NCI-H748 (cell line): Measurements from ENCODE around the gene ADIPOQ.
"Not testable (repeated sequence)": the region's sequence is repeated elsewhere in the genome, so short reads cannot be mapped to it uniquely, and the experiment has no call there.

Experiments used
- DNase-seq: peaks from one replicate; lab custom pipeline; 2025; ENCODE audit not compliant: unreplicated experiment; lab: John Stamatoyannopoulos, UW

ADIPOQ gene

GRCh38 chr3:186842426-186843038, at the start of gene ADIPOQ:
ADIPOQ (plus strand) TSS chr3:186842710; CDS start chr3:186853059, 10,349 bp downstream.
- DNase-seq = no peak

GRCh38 chr3:186798239-186798874, 44.2 kb upstream of the ADIPOQ start:
- no peak for DNase-seq

DNA sequence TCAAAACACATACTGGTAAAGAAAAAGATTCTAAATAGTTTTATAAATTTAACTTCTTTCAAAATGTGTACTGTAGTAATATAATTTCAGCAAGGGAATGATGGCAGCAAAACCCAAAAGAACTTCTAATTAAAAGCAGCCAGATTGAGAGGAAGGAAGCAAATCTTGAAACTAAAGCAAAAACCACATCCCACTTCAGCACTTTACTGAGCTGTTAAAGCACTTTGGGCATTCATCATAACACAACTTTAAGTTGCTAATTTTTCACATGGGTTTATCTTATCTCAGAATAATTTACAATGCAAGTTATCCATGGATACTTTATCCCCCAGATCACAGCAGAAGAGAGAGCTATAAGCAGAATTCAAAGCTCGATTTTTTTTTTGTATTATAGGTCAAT, 42.2 kb upstream of the ADIPOQ start:
- DNase-seq = no peak

DNA sequence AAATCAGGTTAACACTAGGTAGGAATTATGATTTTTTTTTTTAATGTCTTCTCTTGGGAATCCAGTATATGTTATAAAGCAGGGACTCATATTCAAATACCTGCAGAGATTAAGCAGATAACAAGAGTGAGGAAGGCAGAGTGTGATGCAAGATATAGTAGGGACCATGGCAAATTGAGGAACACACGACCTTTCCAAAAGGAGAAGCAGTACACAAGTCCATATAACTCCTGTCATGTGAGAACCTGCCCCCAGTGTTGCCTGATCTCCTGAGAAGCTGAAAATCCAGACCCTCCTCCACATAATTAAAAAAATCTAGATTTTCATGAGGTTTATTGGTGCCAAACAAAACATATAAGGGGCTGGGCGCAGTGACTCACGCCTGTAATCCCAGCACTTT, 39.8 kb upstream of the ADIPOQ start:
- no peak for DNase-seq

GRCh38 chr3:186803447-186803846, 39.1 kb upstream of the ADIPOQ start:
- not testable (repeated sequence) for DNase-seq

GRCh38 chr3:186806089-186807055, 36.1 kb upstream of the ADIPOQ start, which contains the start of gene RFC4:
RFC4 (minus strand) TSS chr3:186806482; CDS start chr3:186804713, 1,769 bp downstream.
- peak; percentile 87 for DNase-seq

DNA sequence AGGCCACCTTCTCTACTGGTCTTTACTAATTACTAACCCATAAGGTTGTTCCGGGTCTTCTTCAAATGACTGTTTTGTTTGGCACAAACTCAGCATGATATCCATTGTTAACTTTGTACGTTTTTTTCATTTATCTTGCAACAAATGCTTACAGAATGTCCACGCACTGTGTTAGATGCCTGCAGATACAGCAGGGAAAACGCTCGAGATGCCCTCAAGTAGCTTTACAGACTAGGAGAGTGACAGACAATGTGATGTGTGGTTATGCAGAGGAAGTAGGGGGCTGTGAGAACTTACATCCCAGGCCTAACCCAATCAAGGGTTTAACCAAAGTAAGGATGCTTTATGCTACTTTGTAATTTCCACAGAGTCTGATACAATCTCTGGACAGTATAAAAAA, 35.3 kb upstream of the ADIPOQ start:
- no peak for DNase-seq

DNA sequence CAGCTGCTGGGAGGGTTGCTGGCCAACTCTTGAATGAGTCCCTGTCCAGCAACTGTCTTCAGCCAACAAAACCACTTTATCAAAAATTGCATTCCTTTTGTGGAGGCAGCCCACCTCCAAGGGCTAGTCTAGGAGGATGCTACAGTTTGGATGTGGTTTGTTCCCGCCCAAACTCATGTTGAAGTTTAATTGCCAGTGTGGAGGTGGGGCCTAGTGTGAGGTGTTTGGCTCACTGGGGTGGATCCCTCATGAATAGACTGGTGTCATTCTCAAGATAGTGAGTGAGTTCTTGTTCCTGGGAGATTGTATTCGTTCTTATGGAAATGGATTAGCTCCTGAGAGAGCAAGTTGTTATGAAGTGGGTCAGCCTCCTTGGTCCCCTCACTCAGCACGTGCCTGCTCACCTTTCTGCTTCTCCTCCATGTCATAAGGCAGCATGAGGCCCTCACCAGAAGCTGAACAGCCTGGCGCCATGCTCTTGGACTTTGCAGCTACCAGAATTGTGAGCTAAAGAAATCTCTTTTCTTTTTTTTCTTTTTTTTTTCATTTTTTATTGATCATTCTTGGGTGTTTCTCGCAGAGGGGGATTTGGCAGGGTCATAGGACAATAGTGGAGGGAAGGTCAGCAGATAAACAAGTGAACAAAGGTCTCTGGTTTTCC, 32.0 kb upstream of the ADIPOQ start:
- no peak for DNase-seq

- not testable (repeated sequence) for DNase-seq
Observed at GRCh38 chr3:186811313-186811712, 31.2 kb upstream of the ADIPOQ start.

DNA sequence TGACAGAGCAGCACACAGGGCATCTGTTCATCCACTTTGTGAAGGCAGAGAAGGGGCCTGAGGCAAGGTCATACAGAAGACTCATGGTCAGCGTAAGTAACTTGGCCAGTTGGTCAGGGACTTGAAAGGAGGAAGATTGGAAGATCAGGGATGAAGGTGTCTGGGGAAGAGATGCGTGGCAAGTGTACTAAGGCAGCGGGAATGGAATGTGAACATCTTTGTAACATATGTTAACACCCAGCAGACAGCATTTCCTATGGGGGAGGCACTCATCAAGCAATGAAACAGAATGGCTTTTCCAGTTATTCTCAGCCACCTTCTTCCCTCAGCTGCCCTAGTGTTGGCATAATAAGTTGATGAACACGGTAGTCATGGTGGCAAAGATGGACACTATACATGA, 28.4 kb upstream of the ADIPOQ start:
- DNase-seq = no peak

DNA sequence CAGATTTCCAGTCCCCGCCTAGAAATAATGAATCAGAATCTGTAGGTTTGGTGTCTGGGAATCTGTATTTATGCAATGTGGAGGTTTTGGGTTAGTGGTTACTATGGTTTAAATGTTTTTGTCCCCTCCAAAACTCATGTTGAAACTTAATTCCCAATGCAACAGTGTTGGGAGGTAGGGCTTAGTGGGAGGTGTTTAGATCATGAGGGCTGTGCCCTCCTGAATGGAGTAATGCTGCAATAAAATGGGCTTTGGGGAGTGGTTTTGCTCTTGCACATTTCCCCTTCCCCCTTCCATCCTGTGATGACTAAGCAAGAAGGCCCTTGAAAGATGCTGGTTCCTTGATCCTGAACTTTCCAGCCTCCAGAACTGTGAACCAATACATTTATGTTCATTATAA, 27.1 kb upstream of the ADIPOQ start:
- DNase-seq = no peak

DNA sequence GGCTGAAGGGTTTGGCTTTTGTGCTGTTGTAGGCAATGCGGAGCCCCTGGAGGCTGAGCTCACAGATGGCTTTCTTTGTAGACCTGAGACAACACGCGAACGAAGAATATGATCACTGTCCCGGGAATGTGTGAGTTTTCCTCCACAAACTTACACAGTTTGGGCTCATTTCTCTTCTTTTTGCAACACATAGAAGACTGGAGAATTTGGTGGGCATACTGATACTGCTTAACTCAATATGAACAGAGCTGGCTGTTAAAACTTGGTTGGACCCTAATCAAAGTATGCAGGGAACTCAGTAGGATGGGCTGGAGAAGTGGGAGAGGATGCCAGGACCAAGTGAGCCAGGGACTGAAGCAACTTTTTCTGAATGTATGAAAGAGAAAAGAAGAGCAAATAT, 24.0 kb upstream of the ADIPOQ start:
- DNase-seq = no peak

- DNase-seq = no peak
Observed at GRCh38 chr3:186818956-186819355, 23.6 kb upstream of the ADIPOQ start.

DNA sequence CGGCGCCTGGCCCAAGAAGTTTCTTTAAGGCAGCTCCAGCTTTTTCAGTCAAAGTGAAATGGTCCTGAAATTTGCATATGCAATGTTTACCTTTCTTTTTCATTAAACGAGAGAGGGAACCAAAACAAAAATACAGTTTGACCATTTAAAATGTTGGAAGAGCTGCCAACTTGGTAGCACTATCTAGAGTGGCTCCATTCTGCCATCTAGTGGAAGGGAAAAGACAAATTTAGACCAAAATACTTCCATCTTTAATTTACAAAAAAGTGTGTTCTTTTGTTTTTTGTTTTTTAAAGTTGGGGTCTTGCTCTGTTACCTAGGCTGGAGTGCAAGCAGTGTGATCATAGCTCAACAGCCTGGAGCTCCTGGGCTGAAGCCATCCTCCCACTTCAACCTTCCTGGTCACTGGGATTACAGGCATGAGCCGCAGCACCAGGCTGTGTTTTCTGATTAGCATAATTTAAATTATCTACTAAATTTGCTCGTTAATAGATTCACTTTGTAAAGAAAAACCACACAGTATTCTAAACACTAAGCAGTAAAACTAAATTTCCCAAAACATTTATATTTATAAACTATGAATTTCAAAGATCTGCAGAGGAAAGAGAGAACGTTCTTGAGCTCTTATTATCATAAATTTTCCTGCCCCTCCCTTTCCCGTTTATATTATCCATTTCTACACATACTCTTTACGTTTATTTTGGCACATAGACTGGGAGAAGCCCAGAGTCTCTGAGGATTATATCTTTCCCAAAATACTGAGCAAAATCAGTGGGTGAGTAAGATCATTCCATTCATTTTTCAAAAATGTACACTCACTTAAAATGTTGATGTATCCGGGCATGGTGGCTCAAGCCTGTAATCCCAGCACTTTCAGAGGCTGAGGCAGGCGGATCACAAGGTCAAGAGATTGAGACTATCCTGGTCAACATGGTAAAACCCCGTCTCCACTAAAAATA, 20.8 kb upstream of the ADIPOQ start:
- DNase-seq = peak; percentile 48

DNA sequence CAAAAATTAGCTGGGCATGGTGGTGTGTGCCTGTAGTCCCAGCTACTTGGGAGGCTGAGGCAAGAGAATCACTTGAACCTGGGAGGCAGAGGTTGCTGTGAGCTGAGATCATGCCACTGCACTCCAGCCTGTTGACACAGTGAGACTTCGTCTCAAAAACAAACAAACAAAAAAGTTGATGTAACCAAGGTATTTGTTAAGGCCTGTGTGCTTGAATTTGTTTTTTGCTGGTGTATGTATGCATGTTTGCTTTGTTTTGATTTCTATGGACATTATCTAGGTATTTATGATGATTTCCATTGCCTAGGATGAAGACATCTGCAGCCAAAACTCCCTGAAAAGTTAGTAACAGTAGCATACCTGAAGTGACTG, 20.1 kb upstream of the ADIPOQ start:
- DNase-seq = not testable (repeated sequence)

GRCh38 chr3:186823386-186823785, 19.1 kb upstream of the ADIPOQ start:
- no peak for DNase-seq

DNA sequence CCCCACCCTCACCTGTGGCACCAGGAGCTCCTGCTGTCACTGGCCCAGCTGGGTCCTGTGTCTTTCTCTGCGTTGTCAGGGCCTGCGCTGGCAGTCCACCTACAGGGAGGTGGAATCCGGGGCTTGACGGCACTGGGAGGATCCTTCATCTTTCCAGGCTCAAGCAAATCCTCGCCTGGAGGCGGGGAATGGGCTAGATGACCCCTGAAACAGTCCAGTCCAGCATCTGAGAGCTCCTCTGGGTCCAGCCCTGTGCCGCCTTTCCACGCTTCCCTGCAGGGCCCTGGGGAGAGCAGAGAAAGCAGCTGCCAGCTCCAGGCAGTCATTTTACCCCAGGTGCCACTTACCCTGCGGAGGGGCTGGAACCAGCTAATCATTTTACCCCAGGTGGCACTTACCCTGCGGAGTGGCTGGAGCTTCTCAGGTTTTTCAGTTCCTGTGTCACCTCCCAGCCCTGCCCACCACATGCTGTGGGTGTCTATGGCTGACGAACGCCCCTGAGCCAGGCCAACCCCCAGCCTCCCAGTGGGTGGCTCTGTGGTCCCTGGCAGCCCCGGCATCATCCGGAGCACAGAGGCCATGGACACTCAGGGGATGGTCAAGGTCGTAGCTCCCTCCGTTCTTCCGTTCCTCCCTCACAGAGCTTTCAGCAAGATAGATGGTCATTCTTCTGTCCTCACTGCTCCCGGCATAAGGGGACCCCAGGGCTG, 17.9 kb upstream of the ADIPOQ start:
- DNase-seq = peak; percentile 5

DNA sequence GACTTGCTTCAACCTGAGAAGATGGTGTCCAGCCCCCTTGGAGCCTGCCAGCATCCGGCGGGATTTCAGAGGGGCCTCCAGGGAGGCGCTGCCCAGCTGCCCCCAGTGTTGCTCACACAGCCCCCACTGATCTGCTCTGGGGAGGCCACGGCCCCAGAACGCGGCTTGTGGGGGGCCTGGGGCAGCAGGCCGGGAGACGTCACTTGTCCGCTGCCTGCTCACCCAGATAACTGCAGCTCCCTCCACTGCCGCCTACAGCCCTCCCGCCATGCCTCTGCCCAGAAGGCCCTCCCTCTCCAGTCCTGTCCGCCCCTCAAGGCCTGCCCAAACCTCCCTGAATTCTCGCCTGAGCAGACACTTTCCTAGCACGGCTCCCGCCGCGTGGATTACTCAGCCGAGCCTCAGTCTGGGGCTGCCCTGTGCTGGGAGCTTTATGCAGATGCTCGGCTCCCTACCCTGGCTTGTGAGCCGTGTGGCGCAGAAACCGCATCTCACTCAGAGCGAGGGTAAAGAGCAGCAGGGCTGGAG, 17.2 kb upstream of the ADIPOQ start:
- no peak for DNase-seq

DNA sequence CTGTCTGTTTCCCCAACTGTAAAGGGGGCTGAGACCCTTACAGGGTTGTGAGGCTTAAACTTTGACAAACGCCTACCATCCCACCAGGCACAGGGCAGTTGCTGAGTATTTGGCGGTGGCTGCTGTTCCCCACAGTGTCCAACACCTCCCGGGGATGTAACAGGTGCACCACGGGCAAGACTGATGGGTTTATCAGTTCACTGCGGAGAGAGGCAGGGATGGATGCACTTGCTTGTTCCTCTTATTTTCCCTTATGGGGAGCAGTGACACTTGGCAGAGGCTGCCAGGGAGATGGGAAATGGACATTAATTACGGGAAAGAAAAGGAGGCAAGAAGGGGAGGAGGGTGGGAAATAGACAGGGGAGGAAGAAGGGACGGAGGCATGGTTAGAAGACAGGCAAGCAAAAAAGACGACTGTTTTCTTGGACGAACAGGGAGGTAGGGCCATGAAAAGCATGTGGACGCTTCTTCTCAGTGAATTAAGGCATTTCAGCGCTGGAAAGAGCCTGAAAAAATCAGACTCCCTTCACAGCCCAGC, 16.6 kb upstream of the ADIPOQ start:
- no peak for DNase-seq
